ENCODE results near the gene TH. TPM values are rescaled to one million over a fixed set of nuclear protein-coding genes. Genes with fewer than 3 reads are reported as not detected.

Gene TH
- total RNA-seq, 2 experiments from 2014 or later = not detected

DNA sequence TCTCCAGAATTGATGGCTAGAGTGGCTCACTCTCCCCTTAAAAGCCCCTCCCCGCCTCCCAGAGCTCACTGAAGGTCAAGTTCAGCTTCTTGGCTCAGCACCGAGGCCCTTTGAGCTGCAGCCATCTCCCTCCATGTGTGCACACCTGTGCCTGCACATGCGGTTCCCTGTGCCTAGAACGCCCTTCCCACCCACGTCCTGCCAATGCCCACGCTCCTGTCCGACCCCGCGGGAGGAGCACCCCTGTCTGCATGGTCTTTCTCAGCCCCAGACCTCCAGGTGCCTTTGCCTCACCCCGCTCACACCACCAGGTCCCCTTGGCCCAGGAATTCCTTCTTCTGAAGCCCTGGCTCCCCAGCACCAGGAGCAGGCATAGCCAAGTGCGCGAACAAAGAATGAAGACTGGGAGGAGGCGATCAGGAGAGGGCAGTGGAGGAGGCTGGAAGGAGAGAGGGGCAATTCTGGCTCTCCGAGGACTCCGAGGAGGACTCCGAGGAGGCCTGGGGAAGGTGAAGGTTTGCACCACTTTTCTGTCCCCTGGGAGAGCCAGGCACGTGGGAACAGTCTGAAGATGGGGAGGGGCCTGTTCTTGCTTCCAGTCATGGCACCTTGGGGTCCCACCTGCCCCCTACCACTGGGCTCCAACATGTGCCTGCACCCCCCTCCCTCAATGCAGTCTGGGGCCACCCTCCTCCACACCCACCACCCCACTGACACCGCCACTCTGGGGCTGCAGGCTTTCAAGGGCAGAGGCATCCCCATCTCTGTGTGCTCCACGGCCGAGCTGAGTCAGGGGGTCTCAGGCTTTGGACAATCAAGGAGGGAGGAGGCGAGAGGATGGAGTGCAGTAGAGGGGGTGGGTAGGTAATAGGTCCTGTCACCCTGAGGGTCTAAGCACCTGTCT, 50.1 kb downstream of the TH start:
- intact Hi-C loops (cut with micrococcal nuclease; ENCODE audit: unreplicated experiment) = no loop called here
- TF ChIP-seq EZH2phosphoT487 (IDR thresholded peaks at IDR 0.05; ENCODE audit: borderline replicate concordance, low read depth, low read length) = no peak
- TF ChIP-seq, protein P1, sequence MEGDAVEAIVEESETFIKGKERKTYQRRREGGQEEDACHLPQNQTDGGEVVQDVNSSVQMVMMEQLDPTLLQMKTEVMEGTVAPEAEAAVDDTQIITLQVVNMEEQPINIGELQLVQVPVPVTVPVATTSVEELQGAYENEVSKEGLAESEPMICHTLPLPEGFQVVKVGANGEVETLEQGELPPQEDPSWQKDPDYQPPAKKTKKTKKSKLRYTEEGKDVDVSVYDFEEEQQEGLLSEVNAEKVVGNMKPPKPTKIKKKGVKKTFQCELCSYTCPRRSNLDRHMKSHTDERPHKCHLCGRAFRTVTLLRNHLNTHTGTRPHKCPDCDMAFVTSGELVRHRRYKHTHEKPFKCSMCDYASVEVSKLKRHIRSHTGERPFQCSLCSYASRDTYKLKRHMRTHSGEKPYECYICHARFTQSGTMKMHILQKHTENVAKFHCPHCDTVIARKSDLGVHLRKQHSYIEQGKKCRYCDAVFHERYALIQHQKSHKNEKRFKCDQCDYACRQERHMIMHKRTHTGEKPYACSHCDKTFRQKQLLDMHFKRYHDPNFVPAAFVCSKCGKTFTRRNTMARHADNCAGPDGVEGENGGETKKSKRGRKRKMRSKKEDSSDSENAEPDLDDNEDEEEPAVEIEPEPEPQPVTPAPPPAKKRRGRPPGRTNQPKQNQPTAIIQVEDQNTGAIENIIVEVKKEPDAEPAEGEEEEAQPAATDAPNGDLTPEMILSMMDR (conservative IDR thresholded peaks at IDR 0.05; ENCODE audit: low read length) = no peak
- Histone ChIP-seq H3K9me2 (ENCODE audit: insufficient read depth, low read length) (no peaks in the 10 kb centered on the region), H3K9me3 (ENCODE audit: low read length) (no peaks in the 10 kb centered on the region), H3K27ac (ENCODE audit: low read depth, low read length, poor library complexity, severe bottlenecking) (no peak overlapping the region), H3K79me2 (ENCODE audit: insufficient read depth, low read depth, low read length) (no peaks in the 10 kb centered on the region), H3K4me2 (ENCODE audit: low read length) (no peak overlapping the region), H3K36me3 (ENCODE audit: insufficient read depth, low read length) (no peaks in the 10 kb centered on the region), H3K4me1 (ENCODE audit: insufficient read depth, low read length, poor library complexity, severe bottlenecking) (no peaks in the 10 kb centered on the region), H2AFZ (ENCODE audit: low read length) (no peak overlapping the region), H3K4me3 (ENCODE audit: low read depth, low read length, poor library complexity, severe bottlenecking) (no peak overlapping the region), H4K20me1 (ENCODE audit: insufficient read depth, low read length) (no peaks in the 10 kb centered on the region)
- BruUV-seq (replicated peaks) = no TSS peak
- CTCF ChIA-PET (ENCODE audit: unreplicated experiment) = interaction anchor here (1.2 kb wide), 1 partner anchor 30 kb away, joined by 3 read pairs; no protein-coding TSS in a partner anchor
- POLR2A ChIA-PET = no interaction called here
- DNase-seq (ENCODE audit: low spot score) = no peak

DNA sequence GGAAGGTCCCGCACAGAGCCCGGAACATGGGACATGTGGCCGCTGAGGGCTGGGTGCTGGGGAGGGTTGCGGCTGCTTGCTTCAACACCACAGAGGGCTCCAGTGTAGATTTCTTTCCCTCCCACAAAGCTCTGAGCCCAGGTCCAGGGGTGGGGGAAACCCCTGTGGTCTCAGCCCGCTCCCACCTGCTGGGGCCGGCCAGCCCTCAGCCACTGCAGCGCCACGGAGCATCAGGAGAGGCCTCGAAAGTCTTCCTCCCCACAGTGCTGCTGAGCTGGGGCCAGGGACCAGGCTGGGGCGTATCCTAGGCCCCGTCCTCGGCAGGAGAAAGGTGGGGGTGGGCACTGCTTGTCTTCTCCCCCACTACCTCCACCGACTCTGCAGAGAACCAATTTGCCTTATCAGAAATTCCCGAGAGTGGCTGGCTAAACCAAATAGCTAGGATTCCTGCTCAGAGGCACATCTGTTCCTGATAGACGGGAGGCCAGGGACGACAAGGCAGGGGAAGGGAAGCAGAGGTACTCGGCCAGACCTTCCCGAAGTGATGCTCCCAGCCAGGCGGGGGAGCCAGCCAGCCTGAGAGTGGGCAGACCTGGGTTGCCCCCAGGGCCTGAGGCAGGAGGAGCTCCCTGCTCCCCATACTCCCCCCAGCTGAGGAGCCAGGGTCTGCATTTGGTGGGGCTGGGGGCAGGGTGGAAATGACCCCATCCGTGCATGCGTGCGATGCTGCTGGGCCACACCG, 51.1 kb downstream of the TH start:
- Histone ChIP-seq H3K4me2 (ENCODE audit: low read length) (no peak overlapping the region), H3K36me3 (ENCODE audit: insufficient read depth, low read length) (no peaks in the 10 kb centered on the region), H3K9me3 (ENCODE audit: low read length) (no peaks in the 10 kb centered on the region), H3K79me2 (ENCODE audit: insufficient read depth, low read depth, low read length) (no peaks in the 10 kb centered on the region), H4K20me1 (ENCODE audit: insufficient read depth, low read length) (no peaks in the 10 kb centered on the region), H3K4me1 (ENCODE audit: insufficient read depth, low read length, poor library complexity, severe bottlenecking) (no peaks in the 10 kb centered on the region), H2AFZ (ENCODE audit: low read length) (no peak overlapping the region), H3K4me3 (ENCODE audit: low read depth, low read length, poor library complexity, severe bottlenecking) (no peak overlapping the region), H3K27ac (ENCODE audit: low read depth, low read length, poor library complexity, severe bottlenecking) (no peak overlapping the region), H3K9me2 (ENCODE audit: insufficient read depth, low read length) (no peaks in the 10 kb centered on the region)
- TF ChIP-seq EZH2phosphoT487 (IDR thresholded peaks at IDR 0.05; ENCODE audit: borderline replicate concordance, low read depth, low read length) = no peak
- TF ChIP-seq, protein P1 (conservative IDR thresholded peaks at IDR 0.05; ENCODE audit: low read length) = no peak
- BruUV-seq (replicated peaks) = no TSS peak
- intact Hi-C loops (cut with micrococcal nuclease; ENCODE audit: unreplicated experiment) = no loop called here
- POLR2A ChIA-PET = no interaction called here
- no peak for DNase-seq (ENCODE audit: low spot score)
- CTCF ChIA-PET (ENCODE audit: unreplicated experiment) = interaction anchor here (1.2 kb wide), 1 partner anchor 31 kb away, joined by 3 read pairs; no protein-coding TSS in a partner anchor

All from OCI-LY7 (cell line).